ENCODE measurements around the gene YBX3.
A peak's percentile ranks its signal among the peaks of the same experiment; 100 is the strongest.

Gene YBX3

GRCh38 chr12:10689146-10689545 lies 34.0 kb downstream of the YBX3 start:
- H3K4me3 ChIP-seq (ENCODE audit: low read depth in 1 of 5, low read length in 5 of 5): no peak overlapping the region
- H3K4me1 ChIP-seq (ENCODE audit: control insufficient read depth in 5 of 5, insufficient read depth in 5 of 5, low read length in 5 of 5): no peaks in the 10 kb centered on the region
- peaks cover 0 to 3% (median 0%) of the 10 kb centered on the region in 5 donors for H3K36me3 ChIP-seq (ENCODE audit: control insufficient read depth in 5 of 5, insufficient read depth in 5 of 5, low read length in 5 of 5)

DNA sequence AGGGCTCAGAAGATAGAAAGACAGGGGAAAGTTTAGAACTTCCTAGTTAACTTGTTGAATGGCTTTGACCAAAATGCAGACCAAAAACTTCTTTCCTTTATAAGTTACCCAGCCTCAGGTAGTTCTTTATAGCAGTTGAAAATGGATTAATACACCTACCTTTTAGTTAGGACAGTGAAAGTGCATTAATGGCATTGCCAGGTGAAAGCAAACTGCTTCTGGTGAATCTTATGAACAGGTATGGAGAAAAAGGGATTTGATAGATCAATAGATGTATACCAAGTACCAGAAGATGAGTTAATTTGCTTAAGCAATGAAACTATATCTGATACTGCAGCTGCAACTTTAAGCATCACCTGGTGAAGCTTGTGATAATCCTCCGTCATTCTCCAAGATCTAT lies 35.1 kb downstream of the YBX3 start:
- no peak overlapping the region for H3K27ac ChIP-seq (ENCODE audit: low read depth, low read length)
- no peaks in the 10 kb centered on the region for H3K9me3 ChIP-seq (ENCODE audit: control insufficient read depth in 5 of 5, low read length in 5 of 5)
- H3K36me3 ChIP-seq (ENCODE audit: control insufficient read depth in 5 of 5, insufficient read depth in 5 of 5, low read length in 5 of 5): no peaks in the 10 kb centered on the region
- H3K4me3 ChIP-seq (ENCODE audit: low read depth in 1 of 5, low read length in 5 of 5): no peak overlapping the region
- no peak overlapping the region for H3K9ac ChIP-seq (ENCODE audit: low read length in 5 of 5)
- peaks cover 0 to 6% (median 0%) of the 10 kb centered on the region in 5 donors for H3K27me3 ChIP-seq (ENCODE audit: control insufficient read depth in 5 of 5, insufficient read depth in 4 of 5, low read length in 5 of 5)
- H3K4me1 ChIP-seq (ENCODE audit: control insufficient read depth in 5 of 5, insufficient read depth in 5 of 5, low read length in 5 of 5): no peaks in the 10 kb centered on the region

More at GRCh38 chr12:10689146-10689545, 34.0 kb downstream of the YBX3 start:
- Histone ChIP-seq H3K27ac (ENCODE audit: low read depth, low read length) (no peak overlapping the region), H3K27me3 (ENCODE audit: control insufficient read depth in 5 of 5, insufficient read depth in 4 of 5, low read length in 5 of 5) (peaks cover 0 to 6% (median 0%) of the 10 kb centered on the region in 5 donors), H3K9me3 (ENCODE audit: control insufficient read depth in 5 of 5, low read length in 5 of 5) (no peaks in the 10 kb centered on the region), H3K9ac (ENCODE audit: low read length in 5 of 5) (no peak overlapping the region)

DNA sequence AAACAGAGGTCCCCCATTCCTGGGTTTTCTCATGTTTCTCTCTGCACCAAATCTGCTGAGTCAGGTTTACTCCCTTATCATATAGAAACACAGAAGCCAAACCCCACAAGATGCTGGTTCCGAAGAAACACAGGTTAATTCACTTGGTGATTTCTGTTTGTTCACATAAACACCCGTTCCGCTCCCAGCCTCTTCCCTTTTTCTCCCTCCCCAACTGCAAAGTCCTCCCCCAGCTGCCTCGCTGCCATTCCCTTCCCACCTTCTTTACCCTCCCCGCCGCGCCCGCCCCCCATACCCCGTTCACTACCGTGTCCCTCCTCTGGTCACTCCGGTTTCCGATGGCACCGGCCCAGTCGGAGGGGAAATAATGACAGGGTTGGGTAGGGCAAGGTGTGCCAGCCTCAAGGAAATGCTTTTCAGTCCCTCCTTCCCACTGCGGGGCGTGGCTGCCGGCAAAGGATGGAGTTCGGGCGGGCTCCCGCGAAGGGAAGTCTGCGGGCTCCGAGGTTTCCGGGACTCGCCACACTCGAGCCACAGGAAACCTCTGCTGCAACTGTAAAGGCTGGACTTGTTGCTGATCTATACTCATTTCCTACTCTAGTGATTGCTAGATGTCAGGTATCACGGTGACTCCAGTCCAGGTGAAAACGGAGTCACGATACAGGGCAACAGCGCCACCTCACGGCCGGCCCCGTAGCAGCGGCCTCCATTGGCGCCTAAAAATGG lies 49.3 kb downstream of the YBX3 start, which contains the start of gene STYK1:
TSS of gene STYK1 (minus strand) at position 394 of the 726 bp plus-strand sequence. CDS start 39,434 bp downstream, outside the sequence.
- H3K27ac ChIP-seq (ENCODE audit: low read depth, low read length): no peak within 1 kb of the TSS
- no peak within 1 kb of the TSS for H3K9ac ChIP-seq (ENCODE audit: low read length in 5 of 5)
- peaks cover 0 to 11% (median 10%) of the 10 kb centered on the region in 5 donors for H3K4me1 ChIP-seq (ENCODE audit: control insufficient read depth in 5 of 5, insufficient read depth in 5 of 5, low read length in 5 of 5)
- H3K27me3 ChIP-seq (ENCODE audit: control insufficient read depth in 5 of 5, insufficient read depth in 4 of 5, low read length in 5 of 5): peaks cover 0 to 20% (median 8%) of the 10 kb centered on the region in 5 donors
- peak within 1 kb of the TSS; percentile 40 to 67 (median 62) for H3K4me3 ChIP-seq (ENCODE audit: low read depth in 1 of 5, low read length in 5 of 5)
- H3K36me3 ChIP-seq (ENCODE audit: control insufficient read depth in 5 of 5, insufficient read depth in 5 of 5, low read length in 5 of 5): no peaks in the 10 kb centered on the region
- no peaks in the 10 kb centered on the region for H3K9me3 ChIP-seq (ENCODE audit: control insufficient read depth in 5 of 5, low read length in 5 of 5)

DNA sequence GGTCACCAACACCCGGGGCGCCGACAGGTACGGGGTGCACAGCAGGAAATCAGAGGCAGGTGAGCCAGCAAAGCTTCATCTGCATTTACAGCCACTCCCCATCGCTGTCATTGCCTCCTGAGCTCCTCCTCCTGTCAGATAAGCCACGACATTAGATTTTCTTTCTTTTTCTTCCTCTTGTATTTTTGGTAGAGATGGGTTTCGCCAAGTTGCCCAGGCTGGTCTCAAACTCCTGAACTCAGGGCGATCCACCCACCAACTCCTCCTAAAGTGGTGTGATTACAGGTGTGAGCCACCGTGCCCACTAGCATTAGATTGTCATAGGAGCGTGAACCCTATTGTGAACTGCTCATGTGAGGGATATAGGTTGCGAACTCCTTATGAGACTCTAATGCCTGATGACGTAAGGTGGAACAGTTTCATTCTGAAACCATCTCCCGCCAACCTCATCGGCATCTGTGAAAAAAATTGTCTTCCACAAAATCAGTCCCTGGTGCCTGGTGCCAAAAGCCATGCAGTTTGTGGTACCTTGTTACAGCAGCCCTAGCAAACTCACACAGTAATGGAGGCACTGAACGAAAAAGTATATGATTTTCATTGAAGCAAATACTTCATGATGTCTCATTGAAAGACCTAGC lies 50.8 kb downstream of the YBX3 start:
- Histone ChIP-seq H3K27me3 (ENCODE audit: control insufficient read depth in 5 of 5, insufficient read depth in 4 of 5, low read length in 5 of 5) (peaks cover 0 to 20% (median 8%) of the 10 kb centered on the region in 5 donors), H3K9me3 (ENCODE audit: control insufficient read depth in 5 of 5, low read length in 5 of 5) (no peaks in the 10 kb centered on the region), H3K9ac (ENCODE audit: low read length in 5 of 5) (no peak overlapping the region), H3K27ac (ENCODE audit: low read depth, low read length) (no peak overlapping the region), H3K4me1 (ENCODE audit: control insufficient read depth in 5 of 5, insufficient read depth in 5 of 5, low read length in 5 of 5) (peaks cover 0 to 11% (median 10%) of the 10 kb centered on the region in 5 donors), H3K4me3 (ENCODE audit: low read depth in 1 of 5, low read length in 5 of 5) (no peak overlapping the region), H3K36me3 (ENCODE audit: control insufficient read depth in 5 of 5, insufficient read depth in 5 of 5, low read length in 5 of 5) (no peaks in the 10 kb centered on the region)

DNA sequence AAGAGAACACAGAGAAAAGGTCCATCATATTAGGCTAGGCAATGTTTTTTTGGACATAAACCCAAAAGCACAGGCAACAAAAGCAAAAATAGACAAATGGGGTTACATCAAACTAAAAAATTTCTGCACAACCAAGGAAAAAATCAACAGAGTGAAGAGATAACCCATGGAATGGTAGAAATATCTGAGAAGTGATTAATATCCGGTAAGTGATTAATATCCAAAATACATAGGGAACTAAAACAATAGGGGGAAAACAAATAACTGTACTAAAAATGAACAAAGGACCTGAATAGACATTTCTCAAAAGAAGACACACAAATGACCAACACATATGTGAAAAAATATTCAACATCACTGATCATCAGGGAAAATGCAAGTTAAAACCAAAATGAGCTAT lies 53.6 kb downstream of the YBX3 start:
- no peak overlapping the region for H3K27ac ChIP-seq (ENCODE audit: low read depth, low read length)
- H3K27me3 ChIP-seq (ENCODE audit: control insufficient read depth in 5 of 5, insufficient read depth in 4 of 5, low read length in 5 of 5): peaks cover 0 to 15% (median 8%) of the 10 kb centered on the region in 5 donors
- H3K9me3 ChIP-seq (ENCODE audit: control insufficient read depth in 5 of 5, low read length in 5 of 5): no peaks in the 10 kb centered on the region
- H3K4me3 ChIP-seq (ENCODE audit: low read depth in 1 of 5, low read length in 5 of 5): no peak overlapping the region
- H3K9ac ChIP-seq (ENCODE audit: low read length in 5 of 5): no peak overlapping the region
- H3K36me3 ChIP-seq (ENCODE audit: control insufficient read depth in 5 of 5, insufficient read depth in 5 of 5, low read length in 5 of 5): no peaks in the 10 kb centered on the region
- H3K4me1 ChIP-seq (ENCODE audit: control insufficient read depth in 5 of 5, insufficient read depth in 5 of 5, low read length in 5 of 5): peaks cover 0 to 11% (median 10%) of the 10 kb centered on the region in 5 donors

- H3K4me1 ChIP-seq (ENCODE audit: control insufficient read depth in 5 of 5, insufficient read depth in 5 of 5, low read length in 5 of 5): peaks cover 0 to 2% (median 0%) of the 10 kb centered on the region in 5 donors
- H3K27me3 ChIP-seq (ENCODE audit: control insufficient read depth in 5 of 5, insufficient read depth in 4 of 5, low read length in 5 of 5): peaks cover 0 to 12% (median 6%) of the 10 kb centered on the region in 5 donors
- H3K4me3 ChIP-seq (ENCODE audit: low read depth in 1 of 5, low read length in 5 of 5): no peak overlapping the region
Observed at GRCh38 chr12:10668526-10668925, 54.6 kb downstream of the YBX3 start.

DNA sequence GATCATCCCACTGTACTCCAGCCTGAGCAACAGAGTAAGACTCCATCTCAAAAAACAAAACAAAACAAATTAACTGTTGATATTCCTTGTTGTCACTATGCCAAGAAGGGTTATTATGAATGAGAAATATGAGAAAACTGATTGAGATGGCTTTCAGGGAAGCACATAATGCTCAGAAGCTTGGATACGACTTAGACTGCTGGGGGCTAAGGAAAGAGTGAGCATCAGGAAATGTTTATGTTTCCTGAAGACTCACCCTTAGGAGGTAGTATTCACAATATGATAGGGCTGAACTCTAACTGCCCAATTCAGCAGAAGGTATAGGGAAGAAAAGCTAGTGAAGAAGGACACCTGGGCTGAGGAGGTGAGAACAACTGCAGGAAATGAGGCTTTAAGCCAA lies 55.5 kb downstream of the YBX3 start:
- Histone ChIP-seq H3K9ac (ENCODE audit: low read length in 5 of 5) (no peak overlapping the region), H3K27me3 (ENCODE audit: control insufficient read depth in 5 of 5, insufficient read depth in 4 of 5, low read length in 5 of 5) (peaks cover 0 to 3% (median under 1%) of the 10 kb centered on the region in 5 donors), H3K27ac (ENCODE audit: low read depth, low read length) (no peak overlapping the region), H3K4me3 (ENCODE audit: low read depth in 1 of 5, low read length in 5 of 5) (no peak overlapping the region), H3K36me3 (ENCODE audit: control insufficient read depth in 5 of 5, insufficient read depth in 5 of 5, low read length in 5 of 5) (no peaks in the 10 kb centered on the region), H3K9me3 (ENCODE audit: control insufficient read depth in 5 of 5, low read length in 5 of 5) (no peaks in the 10 kb centered on the region), H3K4me1 (ENCODE audit: control insufficient read depth in 5 of 5, insufficient read depth in 5 of 5, low read length in 5 of 5) (no peaks in the 10 kb centered on the region)

More at GRCh38 chr12:10668526-10668925, 54.6 kb downstream of the YBX3 start:
- H3K27ac ChIP-seq (ENCODE audit: low read depth, low read length): no peak overlapping the region
- H3K36me3 ChIP-seq (ENCODE audit: control insufficient read depth in 5 of 5, insufficient read depth in 5 of 5, low read length in 5 of 5): no peaks in the 10 kb centered on the region
- H3K9me3 ChIP-seq (ENCODE audit: control insufficient read depth in 5 of 5, low read length in 5 of 5): no peaks in the 10 kb centered on the region
- H3K9ac ChIP-seq (ENCODE audit: low read length in 5 of 5): no peak overlapping the region

GRCh38 chr12:10664499-10664898 lies 58.6 kb downstream of the YBX3 start:
- H3K9me3 ChIP-seq (ENCODE audit: control insufficient read depth in 5 of 5, low read length in 5 of 5): no peaks in the 10 kb centered on the region
- no peak overlapping the region for H3K4me3 ChIP-seq (ENCODE audit: low read depth in 1 of 5, low read length in 5 of 5)
- H3K27ac ChIP-seq (ENCODE audit: low read depth, low read length): no peak overlapping the region
- H3K27me3 ChIP-seq (ENCODE audit: control insufficient read depth in 5 of 5, insufficient read depth in 4 of 5, low read length in 5 of 5): peaks cover 0 to 2% (median 0%) of the 10 kb centered on the region in 5 donors
- no peaks in the 10 kb centered on the region for H3K4me1 ChIP-seq (ENCODE audit: control insufficient read depth in 5 of 5, insufficient read depth in 5 of 5, low read length in 5 of 5)
- H3K9ac ChIP-seq (ENCODE audit: low read length in 5 of 5): no peak overlapping the region
- H3K36me3 ChIP-seq (ENCODE audit: control insufficient read depth in 5 of 5, insufficient read depth in 5 of 5, low read length in 5 of 5): no peaks in the 10 kb centered on the region

GRCh38 chr12:10663869-10664268 lies 59.3 kb downstream of the YBX3 start:
- Histone ChIP-seq H3K4me3 (ENCODE audit: low read depth in 1 of 5, low read length in 5 of 5) (no peak overlapping the region), H3K9me3 (ENCODE audit: control insufficient read depth in 5 of 5, low read length in 5 of 5) (no peaks in the 10 kb centered on the region), H3K36me3 (ENCODE audit: control insufficient read depth in 5 of 5, insufficient read depth in 5 of 5, low read length in 5 of 5) (no peaks in the 10 kb centered on the region), H3K27ac (ENCODE audit: low read depth, low read length) (no peak overlapping the region), H3K4me1 (ENCODE audit: control insufficient read depth in 5 of 5, insufficient read depth in 5 of 5, low read length in 5 of 5) (no peaks in the 10 kb centered on the region), H3K27me3 (ENCODE audit: control insufficient read depth in 5 of 5, insufficient read depth in 4 of 5, low read length in 5 of 5) (peaks cover 0 to 2% (median 0%) of the 10 kb centered on the region in 5 donors), H3K9ac (ENCODE audit: low read length in 5 of 5) (no peak overlapping the region)

GRCh38 chr12:10661338-10661737 lies 61.8 kb downstream of the YBX3 start:
- no peak overlapping the region for H3K4me3 ChIP-seq (ENCODE audit: low read depth in 1 of 5, low read length in 5 of 5)
- H3K36me3 ChIP-seq (ENCODE audit: control insufficient read depth in 5 of 5, insufficient read depth in 5 of 5, low read length in 5 of 5): no peaks in the 10 kb centered on the region
- H3K27me3 ChIP-seq (ENCODE audit: control insufficient read depth in 5 of 5, insufficient read depth in 4 of 5, low read length in 5 of 5): peaks cover 0 to 2% (median 0%) of the 10 kb centered on the region in 5 donors
- H3K9me3 ChIP-seq (ENCODE audit: control insufficient read depth in 5 of 5, low read length in 5 of 5): peaks cover 0 to 3% (median 0%) of the 10 kb centered on the region in 5 donors
- no peak overlapping the region for H3K9ac ChIP-seq (ENCODE audit: low read length in 5 of 5)
- H3K27ac ChIP-seq (ENCODE audit: low read depth, low read length): no peak overlapping the region
- no peaks in the 10 kb centered on the region for H3K4me1 ChIP-seq (ENCODE audit: control insufficient read depth in 5 of 5, insufficient read depth in 5 of 5, low read length in 5 of 5)
